T-cell (primary cell): ENCODE data around the gene MIB1. TPM values are rescaled to one million over a fixed set of nuclear protein-coding genes. Genes with fewer than 3 reads are reported as not detected.
A peak's percentile ranks its signal among the peaks of the same experiment; 100 is the strongest.
"Not testable (repeated sequence)": the region's sequence is repeated elsewhere in the genome, so short reads cannot be mapped to it uniquely, and the experiment has no call there.

Experiments
- ATAC-seq, 4 experiments: fragments of 200-7000 bp in 3 of 4; fragments of 150-1000 bp in 1 of 4; cut with Tn5 transposase; replicated peaks in 1 of 4; 1 replicate in 3 of 4; 2 replicates in 1 of 4; pipeline ENCODE4 v1.10.0; 2021; ENCODE audit warnings: moderate library complexity in 3 of 4, mild to moderate bottlenecking in 2 of 4, moderate number of reproducible peaks in 1 of 4
- CTCF ChIA-PET, 2 donors: fragments of 300-600 bp; sonication (Branson Sonifier 250); formaldehyde crosslinking; loops; one replicate each; lab custom pipeline; 2022; ENCODE audit warnings: antibody characterized with exemption in 2 of 2; lab: Charles Lee
- POLR2A ChIA-PET, 2 donors: fragments of 300-600 bp; sonication (Branson Sonifier 250); formaldehyde crosslinking; loops; one replicate each; lab custom pipeline; 2022; ENCODE audit warnings: antibody characterized with exemption in 2 of 2; lab: Charles Lee
- DNase-seq, 35 experiments: peaks; one replicate each; pipeline versions ENCODE4 v3.0.0 to v3.0.0-alpha.2; 2013 to 2023
- H3K27ac ChIP-seq: one replicate; pipeline ENCODE4 v1.5.1; 2013; ENCODE audit warnings: low read length
- H3K27me3 ChIP-seq, 2 experiments: replicated peaks in 1 of 2; 1 replicate in 1 of 2; 2 replicates in 1 of 2; pipeline versions ENCODE4 v1.6.1 to v1.7.0; 2013; ENCODE audit warnings: low read length in 1 of 2, mixed read lengths in 1 of 2; ENCODE audit not compliant: control insufficient read depth in 2 of 2, insufficient read depth in 2 of 2; ENCODE audit errors: extremely low read depth in 1 of 2
- H3K36me3 ChIP-seq, 2 donors: 1 replicate in 1 of 2; 2 replicates in 1 of 2; pipeline versions ENCODE4 v1.6.1 to v1.7.0; 2013; ENCODE audit warnings: low read length in 1 of 2; ENCODE audit not compliant: control insufficient read depth in 2 of 2, insufficient read depth in 1 of 2; ENCODE audit errors: extremely low read depth in 1 of 2
- H3K4me1 ChIP-seq, 2 experiments: 1 replicate in 1 of 2; 2 replicates in 1 of 2; pipeline versions ENCODE4 v1.6.1 to v1.7.0; 2013; ENCODE audit warnings: low read length in 2 of 2, mixed read lengths in 1 of 2; ENCODE audit not compliant: insufficient read depth in 2 of 2, control insufficient read depth in 1 of 2; ENCODE audit errors: extremely low read depth in 1 of 2
- H3K4me3 ChIP-seq, 2 donors: 1 replicate in 1 of 2; 2 replicates in 1 of 2; pipeline versions ENCODE4 v1.5.1 to v1.7.0; 2013; ENCODE audit warnings: mild to moderate bottlenecking in 2 of 2, low read length in 1 of 2, moderate library complexity in 1 of 2; ENCODE audit not compliant: control insufficient read depth in 1 of 2; ENCODE audit errors: extremely low read depth in 1 of 2
- H3K9me3 ChIP-seq: 2 replicates; pipeline ENCODE4 v1.7.0; 2013
- H3K27ac Mint-ChIP-seq, 2 donors: one replicate each; pipeline ENCODE4 v1.8.0; 2020 to 2021; ENCODE audit warnings: mild to moderate bottlenecking in 2 of 2, mixed read lengths in 2 of 2
- H3K27me3 Mint-ChIP-seq, 2 donors: one replicate each; pipeline ENCODE4 v1.8.0; 2021 to 2022; ENCODE audit warnings: mixed read lengths in 2 of 2
- H3K36me3 Mint-ChIP-seq: one replicate; pipeline ENCODE4 v1.8.0; 2021; ENCODE audit warnings: mixed read lengths
- H3K4me1 Mint-ChIP-seq, 3 donors: one replicate each; pipeline ENCODE4 v1.8.0; 2020 to 2022; ENCODE audit warnings: mixed read lengths in 3 of 3, mild to moderate bottlenecking in 1 of 3
- H3K4me3 Mint-ChIP-seq, 3 donors: one replicate each; pipeline ENCODE4 v1.8.0; 2020 to 2022; ENCODE audit warnings: mild to moderate bottlenecking in 3 of 3, mixed read lengths in 3 of 3, moderate library complexity in 3 of 3
- H3K9me3 Mint-ChIP-seq, 3 donors: one replicate each; pipeline ENCODE4 v1.8.0; 2020 to 2022; ENCODE audit warnings: mixed read lengths in 3 of 3
- WGBS: methylation state at CpG from one replicate; pipeline ENCODE4 v1.1.5; 2013; ENCODE audit warnings: missing lambda C conversion rate; ENCODE audit not compliant: insufficient coverage; 5-methylcytosine and 5-hydroxymethylcytosine counted together
- total RNA-seq, 35 experiments: library from RNA in 6 of 35; stranded (reverse) in 6 of 35; fragments of 120-200 nt in 1 of 35; gene quantifications; one replicate each; pipeline versions ENCODE4 v1.2.1 to v1.2.4 and lab custom pipeline; 2013 to 2026

Gene MIB1
- total RNA-seq, 5 donors from 2014 or later (not counting 1 experiment from before 2014, with no cell fraction given) = 23.5 to 46.1 (median 34.3) TPM

- ChIA-PET POLR2A (no interaction called here), CTCF (no interaction called here)
- ATAC-seq (no peak), DNase-seq (no peak)
- Histone ChIP-seq H3K36me3 (peaks cover 0 to 29% of the 10 kb centered on the region in 2 donors), H3K27ac (no peak overlapping the region), H3K27me3 (no peaks in the 10 kb centered on the region), H3K4me1 (no peaks in the 10 kb centered on the region), H3K4me3 (no peak overlapping the region), H3K9me3 (no peaks in the 10 kb centered on the region)
- Mint-ChIP-seq H3K36me3 (peaks cover 36% of the 10 kb centered on the region), H3K27ac (no peak overlapping the region), H3K9me3 (no peaks in the 10 kb centered on the region), H3K4me3 (no peak overlapping the region), H3K4me1 (peaks cover 23 to 31% (median 26%) of the 10 kb centered on the region in 3 donors), H3K27me3 (no peaks in the 10 kb centered on the region)
- no CpG with 5 or more reads among the region's 3 CpGs for WGBS
Observed at GRCh38 chr18:21763846-21764646, 23.5 kb downstream of the MIB1 start.

GRCh38 chr18:21769206-21769605 lies 28.6 kb downstream of the MIB1 start:
- H3K27ac ChIP-seq = no peak overlapping the region
- no peaks in the 10 kb centered on the region for H3K9me3 Mint-ChIP-seq
- H3K36me3 Mint-ChIP-seq = peaks cover 57% of the 10 kb centered on the region
- DNase-seq = no peak
- ChIA-PET POLR2A (no interaction called here), CTCF (interaction anchor here in 1 of 2 donors (0.8 kb wide), 1 partner anchor 10 kb away, joined by 3 read pairs; no protein-coding TSS in a partner anchor)
- peaks cover 0 to 42% of the 10 kb centered on the region in 2 donors for H3K36me3 ChIP-seq
- WGBS = 92% methylated on average over 2 of the region's 4 CpGs
- peaks cover 0 to 2% (median 0%) of the 10 kb centered on the region in 3 donors for H3K4me1 Mint-ChIP-seq
- H3K27me3 ChIP-seq = no peaks in the 10 kb centered on the region
- no peaks in the 10 kb centered on the region for H3K27me3 Mint-ChIP-seq
- H3K27ac Mint-ChIP-seq = no peak overlapping the region
- H3K4me1 ChIP-seq = no peaks in the 10 kb centered on the region
- ATAC-seq = no peak
- no peaks in the 10 kb centered on the region for H3K9me3 ChIP-seq
- H3K4me3 ChIP-seq = no peak overlapping the region
- H3K4me3 Mint-ChIP-seq = no peak overlapping the region

GRCh38 chr18:21774722-21775121 lies 34.1 kb downstream of the MIB1 start:
- H3K4me3 ChIP-seq = no peak overlapping the region
- ChIA-PET POLR2A (interaction anchor here in 1 of 2 donors (0.6 kb wide), 1 partner anchor 92 kb away, joined by 6 read pairs; no protein-coding TSS in a partner anchor), CTCF (no interaction called here)
- Mint-ChIP-seq H3K36me3 (peaks cover 31% of the 10 kb centered on the region), H3K4me3 (no peak overlapping the region), H3K27ac (no peak overlapping the region), H3K27me3 (no peaks in the 10 kb centered on the region), H3K4me1 (no peaks in the 10 kb centered on the region), H3K9me3 (no peaks in the 10 kb centered on the region)
- no peaks in the 10 kb centered on the region for H3K4me1 ChIP-seq
- H3K9me3 ChIP-seq = no peaks in the 10 kb centered on the region
- 95% methylated on average over 6 of the region's 7 CpGs for WGBS
- ATAC-seq (no peak), DNase-seq (no peak)
- peaks cover 0 to 23% of the 10 kb centered on the region in 2 donors for H3K36me3 ChIP-seq
- no peaks in the 10 kb centered on the region for H3K27me3 ChIP-seq
- no peak overlapping the region for H3K27ac ChIP-seq

GRCh38 chr18:21777814-21778213 lies 37.2 kb downstream of the MIB1 start:
- peaks cover 0 to 30% of the 10 kb centered on the region in 2 donors for H3K36me3 ChIP-seq
- ATAC-seq (no peak), DNase-seq (no peak)
- no peak overlapping the region for H3K4me3 ChIP-seq
- peaks cover 44% of the 10 kb centered on the region for H3K36me3 Mint-ChIP-seq
- H3K27me3 ChIP-seq = no peaks in the 10 kb centered on the region
- H3K4me3 Mint-ChIP-seq = no peak overlapping the region
- peaks cover 5% of the 10 kb centered on the region in 3 donors for H3K4me1 Mint-ChIP-seq
- no peak overlapping the region for H3K27ac Mint-ChIP-seq
- POLR2A ChIA-PET = no interaction called here
- CTCF ChIA-PET = no interaction called here
- no peak overlapping the region for H3K27ac ChIP-seq
- WGBS = no CpG with 5 or more reads among the region's 2 CpGs
- no peaks in the 10 kb centered on the region for H3K9me3 ChIP-seq
- no peaks in the 10 kb centered on the region for H3K27me3 Mint-ChIP-seq
- no peaks in the 10 kb centered on the region for H3K9me3 Mint-ChIP-seq
- H3K4me1 ChIP-seq = no peaks in the 10 kb centered on the region

- ATAC-seq = no peak
- peaks cover 11 to 21% (median 13%) of the 10 kb centered on the region in 3 donors for H3K9me3 Mint-ChIP-seq
- POLR2A ChIA-PET = no interaction called here
Observed at GRCh38 chr18:21786526-21786925, 45.9 kb downstream of the MIB1 start.

GRCh38 chr18:21796089-21796488 lies 55.5 kb downstream of the MIB1 start:
- H3K4me3 ChIP-seq, H3K4me1 ChIP-seq, POLR2A ChIA-PET, H3K27ac ChIP-seq, H3K4me1 Mint-ChIP-seq, H3K9me3 Mint-ChIP-seq, H3K4me3 Mint-ChIP-seq, ATAC-seq, H3K27me3 Mint-ChIP-seq, H3K9me3 ChIP-seq, H3K27me3 ChIP-seq, CTCF ChIA-PET, DNase-seq: not testable (repeated sequence)
- peaks cover 0 to 16% of the 10 kb centered on the region in 2 donors for H3K36me3 ChIP-seq
- peak overlapping the region in 1 of 2 donors; percentile 55 for H3K27ac Mint-ChIP-seq
- H3K36me3 Mint-ChIP-seq = peaks cover 47% of the 10 kb centered on the region
- WGBS = no CpG with 5 or more reads among the region's 2 CpGs

More at GRCh38 chr18:21786526-21786925, 45.9 kb downstream of the MIB1 start:
- Mint-ChIP-seq H3K27me3 (no peaks in the 10 kb centered on the region), H3K27ac (no peak overlapping the region), H3K4me1 (peaks cover 5 to 9% (median 6%) of the 10 kb centered on the region in 3 donors), H3K4me3 (no peak overlapping the region), H3K36me3 (peaks cover 75% of the 10 kb centered on the region)
- DNase-seq = no peak
- Histone ChIP-seq H3K4me1 (no peaks in the 10 kb centered on the region), H3K36me3 (peaks cover 18 to 39% of the 10 kb centered on the region in 2 donors), H3K27me3 (no peaks in the 10 kb centered on the region), H3K4me3 (no peak overlapping the region), H3K9me3 (peaks cover 2% of the 10 kb centered on the region), H3K27ac (no peak overlapping the region)
- CTCF ChIA-PET = no interaction called here
